HG03460 (cell line): Measurements from ENCODE around the gene BICRAL.
"Not testable (repeated sequence)": the region's sequence is repeated elsewhere in the genome, so short reads cannot be mapped to it uniquely, and the experiment has no call there.

Source experiments
- ATAC-seq: cut with Tn5 transposase; IDR thresholded peaks from one replicate; pipeline ENCODE4 v1.9.1; 2021; ENCODE audit not compliant: unreplicated experiment

Gene BICRAL

DNA sequence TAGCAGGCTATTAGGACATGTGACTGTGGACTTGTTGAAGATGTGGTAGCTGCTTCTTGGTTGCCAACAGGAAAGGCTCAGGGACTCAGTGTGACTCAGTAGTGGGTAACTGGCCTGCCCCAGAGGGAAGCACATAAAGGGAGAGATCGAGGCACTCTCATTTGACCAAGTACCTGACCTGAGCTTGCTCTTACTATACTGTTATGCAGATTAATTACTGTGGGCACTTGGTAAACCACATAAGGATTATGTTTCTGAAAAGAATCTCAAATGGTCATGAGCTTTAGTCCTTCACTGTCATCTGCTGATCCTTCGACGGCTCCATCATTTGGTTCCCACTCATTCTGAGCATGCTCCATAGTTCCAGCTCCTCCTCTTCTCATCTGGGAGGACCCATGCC lies 49.4 kb downstream of the BICRAL start:
- no peak for ATAC-seq

DNA sequence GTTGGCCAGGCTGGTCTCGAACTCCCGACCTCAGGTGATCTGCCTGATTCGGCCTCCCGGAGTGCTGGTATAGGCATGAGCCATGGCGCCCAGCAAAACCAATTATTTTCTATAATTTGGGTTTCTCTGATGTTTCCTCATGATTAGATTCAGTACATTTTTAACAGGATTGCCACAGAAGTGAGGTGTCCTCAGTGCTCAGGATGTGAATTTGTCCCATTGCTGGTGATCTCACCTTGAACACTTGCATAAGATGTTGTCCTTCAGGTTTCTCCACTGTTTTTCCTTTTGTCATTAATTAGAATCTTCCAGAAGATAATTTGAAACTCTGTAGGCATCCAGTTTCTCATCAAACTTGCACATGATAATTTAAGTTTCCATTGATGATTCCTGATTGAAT lies 52.2 kb downstream of the BICRAL start:
- no peak for ATAC-seq

DNA sequence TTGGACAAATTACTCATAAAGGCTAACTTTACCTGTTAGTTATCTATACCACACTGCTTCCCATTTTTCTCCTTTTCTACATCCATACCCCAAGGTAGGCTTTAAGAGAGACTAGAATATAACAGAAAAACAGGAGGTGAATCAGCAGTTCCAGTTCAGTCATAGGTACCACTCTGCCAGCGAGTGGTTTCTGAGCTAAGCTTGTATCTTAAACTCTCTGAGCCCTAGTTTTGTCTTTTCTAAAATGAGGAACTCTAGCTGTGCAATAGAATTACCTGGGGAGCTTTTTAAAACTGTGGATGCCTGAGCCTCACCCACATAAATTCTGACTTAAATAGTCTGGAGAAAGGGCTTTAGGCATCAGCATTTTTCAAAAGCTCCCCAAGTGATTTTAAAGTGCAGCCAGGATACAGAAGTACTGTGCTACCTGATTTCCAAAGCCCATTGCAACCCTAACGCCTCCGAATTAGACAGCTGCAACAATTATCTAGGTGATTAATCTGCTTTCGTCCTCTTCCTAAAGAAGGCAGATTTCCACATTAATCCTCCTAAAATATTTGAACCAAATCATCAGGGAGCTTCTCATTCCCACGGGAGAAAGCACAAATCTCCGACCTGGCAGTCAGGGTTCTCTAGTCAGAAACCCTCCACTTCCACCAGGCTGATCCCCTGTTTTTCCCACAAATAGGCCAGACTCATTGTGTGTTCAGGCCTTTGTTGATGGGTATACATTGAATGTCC lies 60.2 kb downstream of the BICRAL start:
- ATAC-seq = no peak

DNA sequence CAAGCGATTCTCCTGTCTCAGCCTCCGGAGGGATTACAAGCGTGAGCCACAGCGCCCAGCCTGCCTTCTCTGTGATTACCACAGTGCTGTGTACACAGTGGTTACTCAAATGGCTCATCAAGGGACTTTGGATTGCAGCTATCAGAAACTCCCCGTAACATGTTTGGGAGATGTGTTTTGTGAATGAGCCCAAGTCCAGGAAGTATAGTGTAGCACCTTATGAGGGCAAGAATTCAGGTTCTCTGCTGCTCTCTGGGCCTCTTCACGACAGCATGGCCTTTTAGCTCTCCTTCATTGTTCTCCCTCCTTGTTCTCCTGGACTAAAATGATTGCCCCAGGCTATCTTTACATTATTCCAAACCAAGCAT lies 63.5 kb downstream of the BICRAL start:
- ATAC-seq = no peak

DNA sequence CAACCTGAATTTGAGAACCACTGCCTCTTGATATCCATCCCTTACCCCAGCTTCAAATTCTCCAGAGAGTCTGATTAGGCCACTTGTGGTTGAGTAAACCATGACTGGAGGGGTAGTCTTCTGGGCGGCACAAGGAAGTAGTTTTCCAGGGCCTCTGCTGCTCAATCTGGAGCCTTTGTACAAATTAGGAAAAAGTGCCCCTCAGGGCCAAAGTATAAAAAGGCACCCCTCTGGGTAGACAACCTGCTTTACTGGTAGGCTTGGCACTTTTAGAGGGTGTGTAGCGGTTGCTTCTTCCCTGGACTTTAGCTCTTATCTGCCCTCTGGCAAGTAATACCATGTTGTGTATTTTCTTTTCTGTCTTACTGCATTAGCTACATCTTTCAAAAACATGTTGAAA lies 64.7 kb downstream of the BICRAL start:
- ATAC-seq = no peak

DNA sequence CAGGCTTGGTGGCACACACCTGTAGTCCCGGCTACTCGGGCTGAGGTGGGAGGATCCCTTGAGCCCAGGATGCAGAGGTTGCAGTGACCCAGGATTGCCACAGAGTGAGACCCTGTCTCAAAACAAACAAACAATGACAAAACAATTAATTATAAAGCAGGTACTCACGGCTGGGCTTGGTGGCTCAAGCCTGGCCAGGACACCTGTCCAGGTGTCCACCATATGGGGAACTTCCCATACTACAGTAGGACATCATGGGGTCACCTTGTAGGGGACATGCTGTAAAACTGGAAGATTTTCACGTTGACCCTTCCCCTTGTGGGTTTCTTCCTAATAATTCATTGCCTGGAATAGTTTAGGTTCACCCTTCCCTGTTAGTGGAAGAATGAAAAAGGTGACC lies 66.8 kb downstream of the BICRAL start:
- no peak for ATAC-seq

DNA sequence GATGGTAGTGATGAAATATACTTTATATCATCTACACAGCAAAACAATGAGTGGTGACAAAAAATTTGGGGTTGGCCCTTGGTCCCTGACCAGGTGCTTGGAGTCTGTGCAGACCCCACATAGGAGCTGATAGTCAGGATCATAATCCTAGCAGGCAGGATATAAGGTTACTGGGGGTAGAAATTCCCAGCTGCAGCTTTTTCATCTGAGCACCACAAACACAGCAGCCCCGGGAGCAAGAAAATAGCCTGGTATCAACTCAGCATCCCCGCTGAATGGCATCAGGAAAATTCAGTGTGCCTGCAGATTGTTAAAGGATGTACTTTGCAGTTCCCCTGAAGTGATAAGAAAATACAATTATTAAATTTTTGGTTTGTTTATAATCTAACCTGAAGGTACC lies 69.7 kb downstream of the BICRAL start:
- no peak for ATAC-seq

DNA sequence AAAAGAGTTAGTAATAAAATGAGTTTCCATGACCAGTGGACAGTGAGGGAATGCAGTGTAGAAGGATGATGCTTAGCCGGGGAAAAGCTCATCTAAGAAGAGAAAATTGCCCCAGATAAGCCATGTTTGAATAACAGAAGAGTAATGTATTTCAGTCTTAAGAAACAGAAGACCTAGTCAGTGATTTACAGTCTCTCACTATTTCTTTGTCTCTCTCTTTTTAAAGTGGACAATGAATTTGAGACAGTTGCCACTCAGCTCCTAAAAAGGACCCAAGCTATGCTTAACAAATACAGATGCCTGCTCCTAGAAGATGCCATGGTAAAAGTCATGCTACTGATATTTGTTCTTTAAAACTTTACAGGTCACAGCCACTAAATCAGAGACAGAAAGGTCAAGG lies 78.2 kb downstream of the BICRAL start:
- no peak for ATAC-seq

DNA sequence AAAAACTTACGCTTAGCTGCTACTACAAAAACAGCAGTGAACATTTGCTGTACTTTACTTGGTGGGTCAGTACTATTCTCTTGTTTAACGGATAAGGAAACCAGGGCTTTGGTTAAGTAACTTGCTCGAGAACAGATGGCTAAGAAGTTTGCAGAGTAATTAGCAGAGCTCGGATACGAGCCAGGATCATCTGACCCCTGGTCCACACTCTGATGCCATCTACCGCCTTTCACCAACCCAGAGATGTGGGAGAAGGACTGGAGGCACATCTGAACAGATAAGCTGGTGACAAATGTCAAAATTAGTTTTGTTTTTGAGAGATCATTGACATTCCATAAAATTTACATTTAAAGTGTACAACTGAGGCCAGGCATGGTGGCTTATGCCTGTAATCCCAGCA lies 78.6 kb downstream of the BICRAL start:
- ATAC-seq = no peak

DNA sequence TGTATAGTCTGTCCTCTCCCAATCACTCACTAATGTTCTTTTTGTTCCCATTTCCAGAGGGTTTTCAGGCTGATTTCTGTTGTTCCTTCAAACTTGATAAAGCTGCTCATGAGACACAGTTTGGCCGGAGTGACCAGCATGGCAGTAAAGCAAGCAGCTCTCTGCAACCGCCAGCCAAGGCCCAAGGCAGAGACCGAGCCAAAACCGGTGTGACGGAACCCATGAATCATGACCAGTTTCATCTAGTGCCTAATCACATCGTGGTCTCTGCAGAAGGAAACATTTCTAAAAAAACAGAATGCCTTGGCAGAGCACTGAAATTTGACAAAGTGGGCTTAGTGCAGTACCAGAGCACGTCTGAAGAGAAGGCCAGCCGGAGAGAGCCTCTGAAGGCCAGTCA lies 82.8 kb downstream of the BICRAL start:
- ATAC-seq = no peak

DNA sequence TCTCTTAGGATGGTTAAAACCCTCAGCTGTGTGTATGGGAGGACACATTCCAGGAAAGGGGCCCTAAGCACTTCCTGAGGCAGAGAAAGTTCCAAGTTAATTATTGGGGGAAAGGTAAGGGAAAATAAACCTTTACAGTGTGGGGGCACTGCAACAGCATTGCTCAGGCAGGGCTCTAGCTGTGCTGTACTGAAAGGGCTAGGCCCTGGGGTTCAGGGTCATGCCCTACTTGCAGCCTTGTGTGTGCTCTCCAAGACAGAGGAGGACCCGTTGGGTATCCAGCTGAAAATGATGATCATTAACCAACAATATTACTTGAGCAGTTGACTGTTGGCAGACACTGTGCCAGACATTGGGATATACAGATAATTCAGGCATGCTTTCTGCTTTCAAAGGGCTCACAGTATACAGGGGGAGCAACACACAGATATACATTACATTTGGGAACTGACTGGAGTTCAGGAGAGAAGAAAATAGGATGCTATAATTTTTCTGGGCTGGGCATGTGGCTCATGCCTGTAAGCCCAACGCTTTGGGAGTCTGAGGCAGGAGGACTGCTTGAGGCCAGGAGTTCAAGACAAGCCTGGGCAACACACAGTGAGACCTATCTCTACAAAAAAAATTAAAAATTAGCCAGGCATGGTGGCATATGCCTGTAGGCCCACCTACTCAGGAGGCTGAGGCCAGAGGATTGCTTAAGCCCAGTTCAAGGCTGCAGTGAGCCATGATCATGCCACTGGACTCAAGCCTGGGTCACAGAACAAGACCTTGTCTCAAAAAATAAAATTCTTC lies 88.5 kb downstream of the BICRAL start:
- no peak for ATAC-seq

DNA sequence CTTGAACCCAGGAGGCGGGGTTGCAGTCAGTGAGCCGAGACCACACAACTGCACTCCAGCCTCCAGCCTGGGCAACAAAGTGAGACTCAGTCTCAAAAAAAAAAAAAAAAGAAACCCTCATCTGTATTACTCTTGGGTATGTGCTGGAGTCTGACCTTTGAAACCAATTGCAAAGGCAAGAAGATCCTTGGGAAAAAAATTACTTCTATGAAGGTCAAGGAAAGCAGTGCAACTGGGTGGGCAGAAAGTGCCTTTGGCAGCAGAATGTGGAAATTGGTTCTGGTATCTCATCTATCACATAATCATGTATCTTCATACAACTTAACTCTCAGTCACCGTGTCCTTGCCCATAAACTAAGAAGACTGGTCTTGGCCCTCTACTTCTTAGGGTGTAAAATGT lies 89.9 kb downstream of the BICRAL start:
- no peak for ATAC-seq

DNA sequence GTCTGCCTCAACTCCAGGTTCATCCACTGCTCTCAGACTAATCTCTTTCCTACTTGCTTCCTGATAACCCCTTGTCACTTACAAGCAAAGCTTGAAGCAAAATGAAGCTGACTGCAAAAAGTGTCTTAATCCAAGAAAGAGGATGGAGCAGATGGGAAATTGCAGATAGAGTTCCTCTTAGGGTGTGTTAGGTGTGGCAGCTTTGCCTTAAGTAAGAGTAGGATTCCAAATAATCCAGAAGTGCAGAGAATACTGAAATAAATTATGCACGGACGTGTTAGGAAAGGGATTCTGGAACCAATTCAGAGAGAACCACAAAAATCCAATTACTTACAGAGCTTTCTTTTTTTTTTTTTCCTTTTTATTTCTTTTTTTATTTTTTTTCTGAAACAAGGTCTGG lies 91.5 kb downstream of the BICRAL start:
- ATAC-seq = no peak

DNA sequence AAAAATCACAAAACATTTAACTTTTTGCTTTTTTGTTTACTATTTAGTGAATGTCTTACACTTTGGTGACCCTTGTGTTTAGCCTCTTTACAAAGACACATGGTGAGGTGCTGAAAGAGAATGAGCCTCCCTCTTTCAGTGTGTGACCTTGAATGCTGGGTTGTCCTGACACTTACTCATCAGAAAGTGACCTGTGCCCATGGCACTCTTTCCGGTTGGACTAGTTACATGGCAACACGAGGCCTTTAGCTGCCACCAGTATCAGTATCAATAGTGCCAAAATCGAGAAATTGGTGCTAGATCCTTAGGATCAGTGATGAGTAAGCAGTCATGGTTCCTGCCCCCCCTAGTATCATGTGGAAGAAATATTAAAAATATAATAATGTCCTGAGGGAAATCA lies 95.8 kb downstream of the BICRAL start:
- ATAC-seq = no peak

DNA sequence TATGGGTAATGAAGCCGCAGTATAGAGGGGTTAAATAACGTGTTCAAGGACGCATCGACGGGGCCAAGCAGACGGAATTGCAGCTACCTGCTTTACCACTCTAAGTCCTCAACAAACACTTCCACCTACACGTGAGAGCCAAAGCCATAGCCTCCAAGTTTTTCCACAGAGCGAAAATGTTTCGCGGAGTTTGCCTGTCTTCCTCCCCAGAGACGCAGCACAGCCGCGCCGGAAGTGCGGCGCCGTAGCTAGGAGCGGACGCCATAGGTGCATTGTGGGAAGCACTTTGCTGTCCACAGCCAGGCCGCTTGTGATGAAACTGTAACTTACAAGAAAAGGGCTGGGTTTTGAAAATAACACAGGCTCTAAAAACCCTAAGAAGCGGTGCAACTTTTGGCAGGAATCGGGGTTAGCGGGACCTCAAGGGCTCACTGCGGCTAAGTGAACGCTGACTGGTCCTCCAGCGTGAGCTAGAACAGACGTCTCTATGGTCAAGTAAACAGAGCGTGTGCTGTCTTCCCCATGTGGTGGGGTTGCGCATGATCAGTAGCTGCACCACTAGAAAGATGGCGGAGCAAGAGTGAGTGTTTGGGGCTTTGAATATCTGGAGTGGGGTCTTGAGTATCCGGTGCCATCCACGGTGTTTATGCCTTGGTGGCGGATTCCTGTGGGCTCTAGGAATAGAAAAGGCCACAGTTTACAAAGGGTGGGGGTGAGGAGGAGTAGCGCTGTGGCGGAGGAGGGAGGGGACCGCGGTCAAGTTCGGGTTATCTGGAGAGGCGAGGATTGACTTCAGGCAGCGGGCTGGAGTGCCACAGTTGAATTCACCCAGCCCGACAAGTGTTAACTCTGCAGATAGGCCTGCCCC lies 97.8 kb downstream of the BICRAL start, which contains the start of gene RPL7L1:
Gene RPL7L1, plus strand, starts transcription at position 245 of the 868 bp plus-strand sequence. Its CDS starts 295 bp downstream, at position 540.
- peak; percentile 81 for ATAC-seq

DNA sequence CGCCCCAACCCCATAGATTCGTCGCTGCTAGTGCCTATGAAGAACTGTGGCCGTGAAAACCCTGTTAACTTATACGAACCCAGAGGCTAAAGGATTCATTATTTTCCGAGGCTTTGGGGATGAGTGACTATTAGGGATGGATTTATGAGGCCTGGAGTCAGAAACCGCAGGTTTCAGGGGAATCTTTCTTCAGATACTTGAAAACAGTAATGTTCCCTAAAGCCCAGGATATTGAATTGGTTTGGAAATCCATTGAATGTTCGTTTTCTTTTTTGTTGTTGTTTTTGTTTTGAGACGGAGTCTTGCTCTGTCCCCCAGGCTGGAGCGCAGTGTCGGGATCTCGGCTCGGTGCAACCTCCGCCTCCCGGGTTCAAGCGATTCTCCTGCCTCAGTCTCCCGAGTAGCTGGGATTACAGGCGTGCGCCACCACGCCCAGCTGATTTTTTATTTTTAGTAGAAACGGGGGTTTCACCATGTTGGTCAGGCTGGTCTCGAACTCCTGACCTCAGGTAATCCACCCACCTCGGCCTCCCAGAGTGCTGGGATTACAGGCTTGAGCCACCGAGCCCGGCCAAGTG lies 98.5 kb downstream of the BICRAL start:
- not testable (repeated sequence) for ATAC-seq

DNA sequence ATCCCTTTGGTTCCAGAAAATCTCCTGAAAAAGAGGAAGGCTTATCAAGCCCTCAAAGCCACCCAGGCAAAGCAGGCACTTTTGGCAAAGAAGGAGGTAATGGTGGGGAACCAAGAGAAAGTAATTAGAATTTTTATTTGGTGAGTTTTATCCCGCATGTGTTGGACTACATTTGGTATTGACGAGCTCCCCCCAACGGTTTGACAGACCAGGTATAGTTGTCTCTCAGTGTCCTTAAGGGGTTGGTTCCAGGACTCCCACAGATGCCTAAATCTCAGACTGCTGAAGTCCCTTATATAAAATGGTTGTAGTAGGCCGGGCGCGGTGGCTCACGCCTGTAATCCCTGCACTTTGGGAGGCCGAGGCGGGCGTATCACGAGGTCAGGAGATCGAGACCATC lies 99.0 kb downstream of the BICRAL start:
- ATAC-seq = not testable (repeated sequence)

DNA sequence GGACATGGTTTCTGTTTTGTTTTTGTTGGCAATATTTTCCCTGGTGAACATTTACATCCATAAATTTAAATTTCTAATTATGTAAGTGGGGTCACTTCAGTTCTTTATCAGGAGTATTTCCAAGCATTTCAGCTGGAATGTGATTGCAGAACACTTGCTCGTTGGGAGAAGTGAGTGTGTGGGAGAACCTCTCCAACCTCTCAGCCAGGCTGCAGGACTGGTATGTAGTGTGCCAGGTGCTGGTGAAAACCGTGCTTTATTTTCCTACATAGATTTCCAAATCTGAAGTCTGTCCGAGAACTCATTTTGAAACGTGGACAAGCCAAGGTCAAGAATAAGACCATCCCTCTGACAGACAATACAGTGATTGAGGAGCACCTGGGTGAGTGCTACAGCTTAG lies 103.8 kb downstream of the BICRAL start:
- ATAC-seq = no peak

DNA sequence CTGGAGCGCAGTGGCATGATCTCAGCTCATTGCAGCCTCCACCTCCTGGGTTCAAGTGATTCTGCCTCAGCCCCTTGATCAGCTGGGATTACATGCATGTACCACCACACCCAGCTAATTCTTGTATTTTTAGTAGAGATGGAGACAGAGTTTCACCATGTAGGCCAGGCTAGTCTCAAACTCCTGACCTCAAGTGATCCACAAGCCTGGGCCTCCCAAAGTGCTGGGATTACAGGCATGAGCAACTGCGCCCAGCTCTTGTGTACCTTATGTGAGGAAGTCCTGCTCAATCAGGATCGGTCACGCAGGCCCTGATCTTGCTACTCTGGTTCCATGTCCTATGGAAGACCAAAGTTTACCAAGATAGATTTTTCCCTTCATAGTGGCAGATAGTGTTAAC lies 106.3 kb downstream of the BICRAL start:
- not testable (repeated sequence) for ATAC-seq

DNA sequence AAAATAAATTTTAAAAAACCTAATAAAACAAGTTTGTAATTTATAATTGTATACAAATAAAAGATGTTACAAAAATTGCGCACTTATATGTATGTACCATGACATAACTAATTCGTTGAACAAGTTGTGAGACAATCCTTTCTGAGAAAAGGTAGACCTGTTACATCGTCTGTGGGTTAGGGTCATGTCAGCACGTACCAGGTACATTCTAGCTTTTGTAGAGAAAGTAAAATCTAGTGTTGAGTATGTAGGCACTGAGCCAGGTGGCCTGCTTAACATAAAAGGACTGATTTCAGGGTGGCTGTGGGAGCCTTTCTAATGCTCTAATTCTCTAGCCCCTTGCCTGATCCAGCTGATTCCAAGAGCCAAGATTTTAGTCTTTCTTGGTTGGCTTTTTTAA lies 108.0 kb downstream of the BICRAL start:
- no peak for ATAC-seq
